ENCODE measurements around the gene KIF13A.
"Not testable (repeated sequence)": the region's sequence is repeated elsewhere in the genome, so short reads cannot be mapped to it uniquely, and the experiment has no call there.

The KIF13A gene

GRCh38 chr6:17930321-17930993 lies 57.0 kb downstream of the KIF13A start:
- DNase-seq, result no peak

- peak; percentile 33 for DNase-seq
These were observed 58.7 kb downstream of the KIF13A start for GRCh38 chr6:17928514-17929430.

DNA sequence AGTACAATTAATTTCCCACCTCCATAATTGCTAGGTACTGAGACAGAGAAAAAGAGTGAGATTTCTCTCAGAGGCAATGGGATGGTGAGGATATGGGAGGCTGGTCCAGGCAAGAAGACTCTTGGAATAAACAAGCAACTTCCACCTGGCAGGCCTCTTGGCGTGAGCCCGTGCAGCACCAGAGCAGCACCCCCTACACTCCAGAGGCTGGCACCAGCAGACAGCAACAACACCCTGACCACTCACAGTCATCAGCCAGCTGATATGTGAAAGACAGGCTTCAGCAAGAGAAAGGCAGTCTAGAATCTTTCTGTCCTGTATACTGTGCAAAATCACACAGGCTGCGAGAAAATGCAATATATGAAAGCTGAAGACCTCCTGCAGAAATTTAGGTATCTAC lies 59.7 kb downstream of the KIF13A start:
- DNase-seq, result no peak

DNA sequence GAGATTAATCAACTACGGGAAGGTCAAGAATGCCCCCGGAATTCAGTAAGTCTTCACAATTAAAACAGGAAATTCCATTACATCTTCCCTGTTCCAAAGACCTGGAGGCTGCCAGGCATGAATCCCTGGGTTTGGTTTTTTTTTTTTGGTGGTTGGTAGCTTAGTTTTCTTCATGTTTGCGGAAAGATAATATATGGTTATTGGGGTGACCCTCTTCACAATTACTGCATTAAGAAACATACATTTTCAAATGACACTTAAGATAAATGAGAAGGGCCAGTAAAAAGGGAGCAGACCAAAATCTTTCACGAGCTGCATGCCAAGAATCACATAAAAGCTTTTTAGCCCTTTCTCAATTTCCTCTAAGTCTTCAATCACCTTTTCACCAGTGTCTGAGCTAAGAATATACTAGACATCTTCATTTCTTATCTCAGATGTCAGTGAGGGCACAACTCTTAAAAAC lies 64.0 kb downstream of the KIF13A start:
- no peak for DNase-seq

- DNase-seq, result no peak
These were observed 66.0 kb downstream of the KIF13A start for GRCh38 chr6:17921454-17921853.

GRCh38 chr6:17919496-17919895 lies 67.9 kb downstream of the KIF13A start:
- DNase-seq, result no peak

DNA sequence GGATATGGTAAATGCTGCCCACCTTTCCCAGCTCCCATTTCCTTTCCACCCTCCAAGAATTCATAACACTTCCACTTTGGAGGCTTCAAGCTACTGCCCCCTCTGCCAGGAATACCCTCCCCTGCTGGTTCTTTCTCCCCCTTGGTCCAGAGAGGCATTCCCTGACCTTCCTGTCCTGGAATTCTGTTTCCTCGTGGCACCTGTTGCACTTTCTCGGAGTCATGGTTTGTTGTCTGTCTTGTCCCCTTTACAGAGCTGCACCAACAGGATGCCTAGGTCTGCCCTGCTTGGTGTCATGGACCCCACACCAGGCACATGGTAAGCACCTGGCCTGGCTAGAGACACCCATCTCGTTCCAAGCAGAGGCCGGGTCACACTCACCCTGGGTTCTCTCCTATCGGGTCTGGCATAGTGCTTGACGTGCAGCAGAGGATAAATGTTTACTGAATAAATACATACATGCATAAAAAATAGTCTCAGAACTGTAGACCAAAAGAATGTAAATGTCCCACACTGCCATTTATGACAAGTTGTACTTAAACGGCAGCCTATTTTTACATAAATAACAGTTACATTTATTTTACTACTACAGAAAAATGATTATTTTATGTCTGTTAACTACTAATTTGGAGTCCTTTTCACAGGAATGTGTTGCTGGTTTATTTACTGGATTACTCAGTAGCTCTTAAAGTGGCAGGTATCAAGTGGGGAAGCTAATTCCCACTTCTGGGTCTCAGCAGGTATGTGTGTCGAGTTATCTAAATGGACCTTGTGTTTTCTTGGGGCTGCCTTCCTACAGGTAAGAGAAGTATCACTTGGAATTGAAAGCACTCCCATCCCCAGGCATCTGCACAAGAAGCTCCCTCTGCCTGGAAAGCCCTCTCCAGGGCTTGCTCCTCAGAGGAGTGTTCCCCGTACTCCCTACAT lies 69.3 kb downstream of the KIF13A start:
- no peak for DNase-seq

GRCh38 chr6:17914651-17915050 lies 72.8 kb downstream of the KIF13A start:
- DNase-seq, result no peak

DNA sequence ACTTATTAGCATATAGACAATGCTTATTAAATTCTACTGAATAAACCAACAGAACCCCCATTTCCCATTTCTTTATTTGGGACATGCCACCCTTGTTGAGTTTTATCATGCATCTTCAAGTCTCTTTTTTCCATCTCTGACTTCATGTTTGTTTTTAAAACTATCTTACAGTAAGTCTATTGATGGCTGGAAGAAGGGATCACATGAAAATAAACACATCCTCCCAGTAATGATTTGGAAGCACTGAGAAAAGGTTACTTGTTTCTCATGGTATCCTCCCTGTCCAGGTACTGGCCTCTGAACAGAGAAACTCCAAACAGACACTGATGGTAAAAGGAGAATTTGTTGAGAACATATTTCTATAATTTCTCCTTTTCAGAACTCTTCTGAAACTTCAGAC lies 74.9 kb downstream of the KIF13A start:
- DNase-seq, result no peak

DNA sequence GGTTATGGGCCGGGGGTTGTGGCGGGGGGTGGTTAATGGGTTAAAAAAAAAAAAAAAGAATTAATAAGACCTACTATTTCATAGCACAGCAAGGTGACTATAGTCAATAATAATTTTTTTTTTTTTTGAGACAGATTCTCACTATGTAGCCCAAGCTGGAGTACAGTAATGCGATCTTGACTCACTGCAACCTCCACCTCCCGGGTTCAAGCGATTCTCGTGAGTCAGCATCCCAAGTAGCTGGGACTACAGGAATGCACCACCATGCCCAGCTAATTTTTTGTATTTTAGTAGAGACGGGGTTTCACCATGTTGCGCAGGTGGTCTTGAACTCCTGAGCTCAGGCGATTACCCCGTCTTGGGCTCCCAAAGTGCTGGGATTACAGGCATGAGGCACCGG lies 75.8 kb downstream of the KIF13A start:
- not testable (repeated sequence) for DNase-seq

DNA sequence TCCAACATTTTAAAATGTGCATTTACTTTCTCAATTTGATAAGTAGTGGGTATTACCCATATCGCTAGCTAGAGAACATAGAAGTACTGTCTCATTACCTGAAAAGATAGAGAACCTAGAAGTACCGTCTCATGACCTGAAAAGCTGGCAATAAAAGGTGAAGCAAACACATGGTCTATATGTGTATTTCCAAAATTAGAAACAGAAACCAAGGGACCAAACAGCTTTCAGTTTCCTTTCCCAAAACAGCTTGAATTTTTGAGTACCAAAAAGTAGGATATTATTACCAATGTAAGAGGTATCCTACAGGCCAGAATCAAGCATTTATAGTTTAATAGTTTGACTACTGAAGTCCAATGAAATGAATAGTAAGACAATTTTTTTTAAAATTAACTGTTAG lies 77.2 kb downstream of the KIF13A start:
- DNase-seq, result no peak

GRCh38 chr6:17908831-17909230 lies 78.6 kb downstream of the KIF13A start:
- no peak for DNase-seq

GRCh38 chr6:17907406-17908229 lies 79.8 kb downstream of the KIF13A start:
- DNase-seq, result peak; percentile 87

- peak; percentile 63 for DNase-seq
These were observed 81.5 kb downstream of the KIF13A start for GRCh38 chr6:17905611-17906592.

DNA sequence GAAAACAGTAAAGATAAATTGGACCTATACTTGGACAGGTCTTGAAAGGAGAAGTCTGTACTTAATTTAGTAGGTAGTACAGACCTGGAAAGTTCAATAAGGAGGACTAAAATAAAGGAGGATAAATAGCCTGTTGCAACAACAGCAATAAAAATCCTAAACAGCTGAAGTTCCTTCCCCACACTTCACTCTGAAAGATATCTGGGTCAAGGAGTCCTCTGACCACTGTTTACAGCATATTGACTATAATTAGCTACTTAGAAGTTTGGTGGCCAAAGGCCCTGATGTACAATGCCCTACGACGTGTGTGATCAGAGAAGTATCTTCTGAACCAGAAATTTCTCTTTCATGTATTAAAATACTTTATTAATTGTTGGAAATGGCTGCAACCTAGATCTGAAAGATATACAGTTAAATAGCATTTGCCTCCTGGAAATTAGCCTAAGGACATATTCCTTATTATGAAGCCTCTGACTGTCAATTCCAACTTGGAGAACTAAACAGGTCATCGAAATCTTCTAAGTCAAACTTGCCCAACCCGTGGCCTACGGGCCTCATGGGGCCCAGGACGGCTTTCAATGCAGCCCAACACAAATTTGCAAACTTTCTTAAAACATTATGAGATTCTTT lies 82.8 kb downstream of the KIF13A start:
- DNase-seq, result no peak

- no peak for DNase-seq
These were observed 84.5 kb downstream of the KIF13A start for GRCh38 chr6:17902974-17903373.

- no peak for DNase-seq
These were observed 85.9 kb downstream of the KIF13A start for GRCh38 chr6:17901493-17901892.

DNA sequence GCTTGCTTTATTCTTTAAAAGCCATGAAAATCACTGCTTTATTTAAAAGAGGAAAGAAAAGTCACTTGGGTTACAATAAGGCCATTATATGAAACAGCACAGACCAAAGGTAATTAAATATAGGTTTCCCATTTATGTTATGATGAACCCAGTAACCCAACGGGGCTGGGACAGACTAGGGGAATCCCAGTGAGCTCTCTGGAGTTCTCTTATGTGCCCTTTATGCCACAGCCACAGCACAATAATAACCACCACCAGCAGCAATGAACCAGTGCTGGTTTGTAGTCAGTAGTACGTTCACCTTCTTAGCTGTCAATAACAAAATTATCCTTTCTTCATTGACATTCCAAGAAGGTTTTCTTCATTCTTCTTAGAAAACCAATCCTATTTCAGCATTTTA lies 87.4 kb downstream of the KIF13A start:
- no peak for DNase-seq

- DNase-seq, result no peak
These were observed 87.9 kb downstream of the KIF13A start for GRCh38 chr6:17899491-17899890.

DNA sequence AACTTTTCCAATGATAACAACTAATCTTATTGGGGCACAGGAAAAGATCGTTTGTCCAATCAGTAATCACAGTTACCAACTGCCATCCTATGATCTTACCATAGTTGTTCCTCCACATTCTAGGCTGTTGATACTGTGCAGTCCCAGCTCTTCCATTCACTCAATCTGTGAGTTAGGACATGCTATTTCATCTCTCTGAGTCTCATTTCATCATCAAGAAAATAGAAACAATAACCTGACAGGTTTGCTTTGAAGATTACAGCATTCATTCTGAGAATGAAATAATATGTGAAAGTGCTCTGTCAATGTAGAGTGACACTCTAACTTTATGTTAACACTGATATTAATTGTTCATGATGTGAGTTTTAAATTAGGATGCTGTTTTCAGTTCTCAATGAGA lies 89.8 kb downstream of the KIF13A start:
- no peak for DNase-seq

Measured in amniotic stem cell (primary cell).